ENCODE measurements around the gene CCSER1.
A peak's percentile ranks its signal among the peaks of the same experiment; 100 is the strongest.

Gene CCSER1

DNA sequence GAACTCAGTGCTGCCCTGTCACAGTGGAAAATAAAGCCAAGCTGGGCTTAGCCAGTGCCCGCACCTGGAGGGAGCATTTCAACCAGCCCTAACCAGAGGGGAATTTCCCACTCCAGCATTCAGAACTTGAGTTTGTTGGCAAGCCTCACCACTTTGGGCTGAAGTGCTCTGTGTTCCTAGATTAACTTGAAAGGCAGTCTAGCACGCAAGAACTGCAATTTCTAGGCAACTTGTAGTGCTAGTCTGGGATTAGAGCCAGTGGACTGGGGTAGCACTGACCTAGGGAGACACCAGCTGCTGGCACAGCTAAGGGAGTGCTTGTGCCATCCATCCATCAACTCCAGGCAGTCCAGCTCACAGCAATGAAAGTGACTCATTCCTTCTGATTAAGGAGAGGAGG is 1115.9 kb downstream of the CCSER1 start:
- no peak overlapping the region for H2AK5ac ChIP-seq (ENCODE audit: low read length)
- H3K27me3 ChIP-seq (ENCODE audit: insufficient read depth, low read length) = no peaks in the 10 kb centered on the region
- no peak overlapping the region for H3K27ac ChIP-seq (ENCODE audit: low read depth, low read length)
- H2AFZ ChIP-seq (ENCODE audit: insufficient read depth, low read length, poor library complexity) = no peak overlapping the region
- no peak overlapping the region for H3K18ac ChIP-seq (ENCODE audit: low read length)
- no peak overlapping the region for H2BK12ac ChIP-seq (ENCODE audit: low read length)
- no peak overlapping the region for H2BK120ac ChIP-seq (ENCODE audit: insufficient read depth, low read length, poor library complexity)
- no peaks in the 10 kb centered on the region for H3K79me2 ChIP-seq (ENCODE audit: control insufficient read depth, insufficient read depth, low read length, poor library complexity)
- no peaks in the 10 kb centered on the region for H3K9me3 ChIP-seq (ENCODE audit: insufficient read depth, low read depth, low read length)
- H3K4ac ChIP-seq (ENCODE audit: low read depth, low read length) = no peak overlapping the region
- no peaks in the 10 kb centered on the region for H3K4me1 ChIP-seq (ENCODE audit: control insufficient read depth in 1 of 2, insufficient read depth in 2 of 2, low read length in 2 of 2)
- no peak overlapping the region for H3K4me3 ChIP-seq (ENCODE audit: low read depth, low read length)
- H4K91ac ChIP-seq (ENCODE audit: low read depth, low read length) = no peak overlapping the region
- no peak for DNase-seq
- no CpG with 5 or more reads among the region's 2 CpGs for WGBS (ENCODE audit: extremely low coverage, insufficient coverage, insufficient read length)
- H3K23ac ChIP-seq (ENCODE audit: low read length) = no peak overlapping the region
- H3K36me3 ChIP-seq (ENCODE audit: control insufficient read depth in 1 of 2, insufficient read depth in 2 of 2, low read length in 2 of 2) = no peaks in the 10 kb centered on the region
- no peak overlapping the region for H3K14ac ChIP-seq (ENCODE audit: low read length)
- no peak overlapping the region for H3K9ac ChIP-seq (ENCODE audit: low read length)
- no peaks in the 10 kb centered on the region for H3K79me1 ChIP-seq (ENCODE audit: low read length)
- H3K4me2 ChIP-seq (ENCODE audit: low read length) = no peak overlapping the region
- no peak overlapping the region for H2BK5ac ChIP-seq (ENCODE audit: low read depth, low read length, poor library complexity)
- no peak overlapping the region for H4K12ac ChIP-seq (ENCODE audit: low read depth, low read length)
- H4K8ac ChIP-seq (ENCODE audit: low read depth, low read length) = no peak overlapping the region

DNA sequence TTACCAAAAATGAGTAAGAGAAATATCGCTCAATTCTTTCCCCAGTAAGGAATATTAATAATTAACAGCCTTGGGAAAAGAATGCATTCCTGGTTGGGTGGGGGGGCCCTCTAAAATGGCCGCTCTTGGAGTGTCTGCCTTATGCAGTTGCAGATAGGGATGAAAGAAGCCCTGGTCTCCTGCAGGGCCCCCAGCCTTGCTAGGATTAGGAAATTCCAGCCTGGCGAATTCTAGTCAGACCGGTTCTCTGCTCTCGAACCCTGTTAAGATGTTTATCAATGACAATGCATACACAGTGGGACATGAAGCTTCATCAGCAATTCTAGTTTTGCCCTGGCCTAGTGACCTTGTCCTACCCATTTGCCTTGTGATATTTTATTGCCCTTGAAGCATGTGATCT is 1128.8 kb downstream of the CCSER1 start:
- Histone ChIP-seq H3K4ac (ENCODE audit: low read depth, low read length) (no peak overlapping the region), H4K8ac (ENCODE audit: low read depth, low read length) (no peak overlapping the region), H3K9ac (ENCODE audit: low read length) (no peak overlapping the region), H4K12ac (ENCODE audit: low read depth, low read length) (no peak overlapping the region), H3K9me3 (ENCODE audit: insufficient read depth, low read depth, low read length) (no peaks in the 10 kb centered on the region), H3K27ac (ENCODE audit: low read depth, low read length) (no peak overlapping the region), H4K91ac (ENCODE audit: low read depth, low read length) (no peak overlapping the region), H3K14ac (ENCODE audit: low read length) (no peak overlapping the region), H2BK5ac (ENCODE audit: low read depth, low read length, poor library complexity) (no peak overlapping the region), H3K79me2 (ENCODE audit: control insufficient read depth, insufficient read depth, low read length, poor library complexity) (no peaks in the 10 kb centered on the region), H3K36me3 (ENCODE audit: control insufficient read depth in 1 of 2, insufficient read depth in 2 of 2, low read length in 2 of 2) (no peaks in the 10 kb centered on the region), H3K79me1 (ENCODE audit: low read length) (no peaks in the 10 kb centered on the region), H3K4me1 (ENCODE audit: control insufficient read depth in 1 of 2, insufficient read depth in 2 of 2, low read length in 2 of 2) (no peaks in the 10 kb centered on the region), H2AK5ac (ENCODE audit: low read length) (no peak overlapping the region), H3K27me3 (ENCODE audit: insufficient read depth, low read length) (no peaks in the 10 kb centered on the region), H2BK12ac (ENCODE audit: low read length) (no peak overlapping the region), H2AFZ (ENCODE audit: insufficient read depth, low read length, poor library complexity) (no peak overlapping the region), H3K4me2 (ENCODE audit: low read length) (no peak overlapping the region), H3K23ac (ENCODE audit: low read length) (no peak overlapping the region), H2BK120ac (ENCODE audit: insufficient read depth, low read length, poor library complexity) (no peak overlapping the region), H3K4me3 (ENCODE audit: low read depth, low read length) (no peak overlapping the region), H3K18ac (ENCODE audit: low read length) (no peak overlapping the region)
- peak in 1 of 2 donors; percentile 8 for DNase-seq
- WGBS (ENCODE audit: extremely low coverage, insufficient coverage, insufficient read length) = no CpG with 5 or more reads among the region's 5 CpGs

DNA sequence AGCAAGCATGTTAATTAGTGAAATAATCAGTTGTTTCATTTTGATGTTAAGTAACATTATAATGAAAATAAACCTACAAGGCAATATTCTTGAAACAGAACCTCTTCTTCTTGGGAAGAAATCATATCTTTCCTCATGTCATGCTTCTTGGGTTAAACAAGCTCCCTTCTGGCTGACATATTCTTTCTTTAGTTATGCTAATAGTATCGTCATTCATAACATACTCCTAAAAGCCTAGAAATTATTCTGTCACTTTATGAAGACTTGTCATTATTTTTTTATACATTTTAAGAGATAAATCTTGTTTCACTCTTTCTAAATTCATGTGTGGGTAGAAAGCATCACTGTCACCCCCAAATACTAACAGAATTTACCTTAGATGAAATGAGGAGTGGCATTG is 1129.6 kb downstream of the CCSER1 start:
- no peak for DNase-seq
- Histone ChIP-seq H3K4me2 (ENCODE audit: low read length) (no peak overlapping the region), H3K9ac (ENCODE audit: low read length) (no peak overlapping the region), H3K9me3 (ENCODE audit: insufficient read depth, low read depth, low read length) (no peaks in the 10 kb centered on the region), H3K4me3 (ENCODE audit: low read depth, low read length) (no peak overlapping the region), H2AFZ (ENCODE audit: insufficient read depth, low read length, poor library complexity) (no peak overlapping the region), H2BK120ac (ENCODE audit: insufficient read depth, low read length, poor library complexity) (no peak overlapping the region), H3K27me3 (ENCODE audit: insufficient read depth, low read length) (no peaks in the 10 kb centered on the region), H3K79me2 (ENCODE audit: control insufficient read depth, insufficient read depth, low read length, poor library complexity) (no peaks in the 10 kb centered on the region), H3K14ac (ENCODE audit: low read length) (no peak overlapping the region), H3K4me1 (ENCODE audit: control insufficient read depth in 1 of 2, insufficient read depth in 2 of 2, low read length in 2 of 2) (no peaks in the 10 kb centered on the region), H3K27ac (ENCODE audit: low read depth, low read length) (no peak overlapping the region), H3K36me3 (ENCODE audit: control insufficient read depth in 1 of 2, insufficient read depth in 2 of 2, low read length in 2 of 2) (no peaks in the 10 kb centered on the region), H4K8ac (ENCODE audit: low read depth, low read length) (no peak overlapping the region), H3K18ac (ENCODE audit: low read length) (no peak overlapping the region), H3K79me1 (ENCODE audit: low read length) (no peaks in the 10 kb centered on the region), H2BK12ac (ENCODE audit: low read length) (no peak overlapping the region), H4K12ac (ENCODE audit: low read depth, low read length) (no peak overlapping the region), H4K91ac (ENCODE audit: low read depth, low read length) (no peak overlapping the region), H3K4ac (ENCODE audit: low read depth, low read length) (no peak overlapping the region), H3K23ac (ENCODE audit: low read length) (no peak overlapping the region), H2BK5ac (ENCODE audit: low read depth, low read length, poor library complexity) (no peak overlapping the region), H2AK5ac (ENCODE audit: low read length) (no peak overlapping the region)
- no CpG with 5 or more reads among the region's 1 CpG for WGBS (ENCODE audit: extremely low coverage, insufficient coverage, insufficient read length)

DNA sequence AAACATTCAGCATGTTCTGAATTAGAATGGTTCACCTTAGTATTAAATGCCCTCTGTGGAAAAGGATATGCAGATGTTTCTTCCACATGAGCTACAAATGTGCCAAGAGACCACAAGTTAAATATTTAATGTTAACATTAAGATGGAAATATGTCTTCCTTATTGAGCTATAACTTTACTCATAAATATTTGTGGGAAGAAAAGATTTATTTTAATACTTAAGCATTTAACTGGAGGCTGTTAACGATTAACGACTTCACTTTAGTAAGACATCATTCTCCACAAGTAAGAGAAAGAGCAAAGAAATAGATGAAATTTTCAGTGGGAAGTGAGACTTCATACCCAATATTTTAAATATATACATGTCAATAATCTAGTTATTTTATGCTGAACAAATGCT is 1130.5 kb downstream of the CCSER1 start:
- H3K79me1 ChIP-seq (ENCODE audit: low read length) = no peaks in the 10 kb centered on the region
- H2BK120ac ChIP-seq (ENCODE audit: insufficient read depth, low read length, poor library complexity) = no peak overlapping the region
- no CpG with 5 or more reads among the region's 2 CpGs for WGBS (ENCODE audit: extremely low coverage, insufficient coverage, insufficient read length)
- no peak overlapping the region for H3K18ac ChIP-seq (ENCODE audit: low read length)
- no peak overlapping the region for H2BK12ac ChIP-seq (ENCODE audit: low read length)
- H3K9ac ChIP-seq (ENCODE audit: low read length) = no peak overlapping the region
- H3K4ac ChIP-seq (ENCODE audit: low read depth, low read length) = no peak overlapping the region
- H2AFZ ChIP-seq (ENCODE audit: insufficient read depth, low read length, poor library complexity) = no peak overlapping the region
- no peak overlapping the region for H3K23ac ChIP-seq (ENCODE audit: low read length)
- H3K4me2 ChIP-seq (ENCODE audit: low read length) = no peak overlapping the region
- no peak overlapping the region for H2BK5ac ChIP-seq (ENCODE audit: low read depth, low read length, poor library complexity)
- H2AK5ac ChIP-seq (ENCODE audit: low read length) = no peak overlapping the region
- H4K12ac ChIP-seq (ENCODE audit: low read depth, low read length) = no peak overlapping the region
- H3K27me3 ChIP-seq (ENCODE audit: insufficient read depth, low read length) = no peaks in the 10 kb centered on the region
- no peak overlapping the region for H4K8ac ChIP-seq (ENCODE audit: low read depth, low read length)
- H3K79me2 ChIP-seq (ENCODE audit: control insufficient read depth, insufficient read depth, low read length, poor library complexity) = no peaks in the 10 kb centered on the region
- no peak overlapping the region for H3K27ac ChIP-seq (ENCODE audit: low read depth, low read length)
- no peak for DNase-seq
- H3K9me3 ChIP-seq (ENCODE audit: insufficient read depth, low read depth, low read length) = no peaks in the 10 kb centered on the region
- H4K91ac ChIP-seq (ENCODE audit: low read depth, low read length) = no peak overlapping the region
- no peak overlapping the region for H3K14ac ChIP-seq (ENCODE audit: low read length)
- no peaks in the 10 kb centered on the region for H3K36me3 ChIP-seq (ENCODE audit: control insufficient read depth in 1 of 2, insufficient read depth in 2 of 2, low read length in 2 of 2)
- no peaks in the 10 kb centered on the region for H3K4me1 ChIP-seq (ENCODE audit: control insufficient read depth in 1 of 2, insufficient read depth in 2 of 2, low read length in 2 of 2)
- H3K4me3 ChIP-seq (ENCODE audit: low read depth, low read length) = no peak overlapping the region

DNA sequence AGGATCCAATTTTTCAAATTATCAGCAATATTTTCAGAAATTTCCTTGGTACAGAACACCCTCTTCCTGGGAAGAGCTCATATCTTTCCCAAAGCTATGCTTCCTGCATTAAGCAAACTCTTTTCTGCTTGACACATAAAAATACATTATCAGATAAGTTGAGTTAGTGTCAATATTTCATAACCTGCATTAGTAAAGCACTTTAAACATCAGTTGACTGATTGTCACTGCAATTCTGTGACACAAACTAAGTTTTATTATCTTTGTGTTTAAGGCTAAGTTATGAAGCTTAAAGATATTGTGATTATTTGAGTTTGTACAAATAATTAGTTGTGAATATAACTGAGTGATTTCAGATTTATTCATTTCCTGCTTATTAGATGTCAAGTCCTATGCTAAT is 1131.1 kb downstream of the CCSER1 start:
- H2AFZ ChIP-seq (ENCODE audit: insufficient read depth, low read length, poor library complexity) = no peak overlapping the region

More for the DNA sequence above, 1131.1 kb downstream of the CCSER1 start:
- no peaks in the 10 kb centered on the region for H3K79me2 ChIP-seq (ENCODE audit: control insufficient read depth, insufficient read depth, low read length, poor library complexity)
- H3K18ac ChIP-seq (ENCODE audit: low read length) = no peak overlapping the region
- H3K23ac ChIP-seq (ENCODE audit: low read length) = no peak overlapping the region
- H2BK12ac ChIP-seq (ENCODE audit: low read length) = no peak overlapping the region
- no peak overlapping the region for H4K12ac ChIP-seq (ENCODE audit: low read depth, low read length)
- no peak overlapping the region for H3K4me3 ChIP-seq (ENCODE audit: low read depth, low read length)
- H2BK5ac ChIP-seq (ENCODE audit: low read depth, low read length, poor library complexity) = no peak overlapping the region
- H3K4me1 ChIP-seq (ENCODE audit: control insufficient read depth in 1 of 2, insufficient read depth in 2 of 2, low read length in 2 of 2) = no peaks in the 10 kb centered on the region
- H3K9me3 ChIP-seq (ENCODE audit: insufficient read depth, low read depth, low read length) = no peaks in the 10 kb centered on the region
- H2BK120ac ChIP-seq (ENCODE audit: insufficient read depth, low read length, poor library complexity) = no peak overlapping the region
- H3K36me3 ChIP-seq (ENCODE audit: control insufficient read depth in 1 of 2, insufficient read depth in 2 of 2, low read length in 2 of 2) = no peaks in the 10 kb centered on the region
- no peaks in the 10 kb centered on the region for H3K27me3 ChIP-seq (ENCODE audit: insufficient read depth, low read length)
- H3K14ac ChIP-seq (ENCODE audit: low read length) = no peak overlapping the region
- H4K8ac ChIP-seq (ENCODE audit: low read depth, low read length) = no peak overlapping the region
- DNase-seq = no peak
- H2AK5ac ChIP-seq (ENCODE audit: low read length) = no peak overlapping the region
- no peak overlapping the region for H3K9ac ChIP-seq (ENCODE audit: low read length)
- no peak overlapping the region for H3K27ac ChIP-seq (ENCODE audit: low read depth, low read length)
- no peak overlapping the region for H3K4me2 ChIP-seq (ENCODE audit: low read length)
- no peak overlapping the region for H3K4ac ChIP-seq (ENCODE audit: low read depth, low read length)
- no peak overlapping the region for H4K91ac ChIP-seq (ENCODE audit: low read depth, low read length)
- H3K79me1 ChIP-seq (ENCODE audit: low read length) = no peaks in the 10 kb centered on the region

All from trophoblast cell (in vitro differentiated cells and primary cell).